ENCODE results near the gene ITGBL1. TPM values are rescaled to one million over a fixed set of nuclear protein-coding genes. Genes with fewer than 3 reads are reported as not detected.

The ITGBL1 gene
- total and polyA plus RNA-seq, 2 of the 8 experiments (the other 6 are each of a cell fraction or from before 2014, with no cell fraction given): not detected

GRCh38 chr13:101695870-101696516 is 243.5 kb downstream of the ITGBL1 start:
- no peaks in the 10 kb centered on the region for H3K4me1 ChIP-seq (replicated peaks in 1 of 4; ENCODE audit: control insufficient read depth in 3 of 4, insufficient read depth in 4 of 4, low read length in 3 of 4)
- no peak overlapping the region for H3K27ac ChIP-seq (ENCODE audit: low read depth, low read length)
- WGBS, 2 experiments (ENCODE audit: extremely low coverage in 1 of 2, insufficient coverage in 1 of 2, insufficient read length in 1 of 2, insufficient replicate concordance in 2 of 2, low coverage in 1 of 2, low lambda C conversion rate in 2 of 2, missing lambda C conversion rate in 1 of 2): 90% methylated on average over 4 of the region's 4 CpGs; no CpG with 5 or more reads in 1 of the 2 experiments
- no peak overlapping the region for H2BK120ac ChIP-seq (replicated peaks; ENCODE audit: low read depth, low read length)
- FAIRE-seq (no peak), DNase-seq (ENCODE audit: low read depth in 1 of 2, low spot score in 2 of 2) (no peak)
- no peak overlapping the region for H2BK20ac ChIP-seq (ENCODE audit: low read length)
- no peak overlapping the region for H2BK15ac ChIP-seq (ENCODE audit: low read length)
- no peak overlapping the region for H3K4ac ChIP-seq (replicated peaks; ENCODE audit: insufficient read length, low read depth, low read length)
- H4K8ac ChIP-seq (ENCODE audit: extremely low read depth, insufficient read depth, low read length): no peak overlapping the region
- H3K79me2 ChIP-seq (ENCODE audit: control insufficient read depth in 1 of 2, insufficient read depth in 2 of 2, low read length in 2 of 2): no peaks in the 10 kb centered on the region
- no peak overlapping the region for H3K9ac ChIP-seq (replicated peaks in 1 of 4; ENCODE audit: extremely low read depth in 1 of 4, low read depth in 3 of 4, low read length in 3 of 4)
- H3K23me2 ChIP-seq (ENCODE audit: low read depth, low read length): no peaks in the 10 kb centered on the region
- H3K23ac ChIP-seq (ENCODE audit: insufficient read length): no peak overlapping the region
- no peak for TF ChIP-seq CHD1 (IDR thresholded peaks at IDR 0.05; ENCODE audit: low read depth, low read length)
- no peaks in the 10 kb centered on the region for H4K20me1 ChIP-seq (replicated peaks in 1 of 2; ENCODE audit: control insufficient read depth in 1 of 2, insufficient read depth in 2 of 2, low read length in 2 of 2)
- CTCF ChIA-PET (ENCODE audit: partially characterized antibody): no interaction called here
- H2AFZ ChIP-seq (ENCODE audit: low read length): no peak overlapping the region
- no peak overlapping the region for H3K18ac ChIP-seq (ENCODE audit: extremely low read depth, low read length)
- H2AK5ac ChIP-seq (ENCODE audit: low read depth, low read length): no peak overlapping the region
- no peaks in the 10 kb centered on the region for H3K79me1 ChIP-seq (ENCODE audit: low read depth, low read length)
- no peak overlapping the region for H4K91ac ChIP-seq (replicated peaks; ENCODE audit: insufficient read length, low read length)
- no peak overlapping the region for H3K4me2 ChIP-seq (ENCODE audit: insufficient read depth in 1 of 2, low read depth in 2 of 2, low read length in 2 of 2)
- no peaks in the 10 kb centered on the region for H3K9me3 ChIP-seq (ENCODE audit: insufficient read depth in 2 of 2, low read depth in 1 of 2, low read length in 1 of 2)
- H3K56ac ChIP-seq (replicated peaks; ENCODE audit: insufficient read length, low read depth, low read length): no peak overlapping the region
- H2BK5ac ChIP-seq (ENCODE audit: low read depth, low read length): no peak overlapping the region
- H3K14ac ChIP-seq (ENCODE audit: insufficient read length): no peak overlapping the region
- no peak overlapping the region for H4K5ac ChIP-seq (ENCODE audit: insufficient read length, low read depth, low read length)
- POLR2A ChIA-PET (ENCODE audit: partially characterized antibody): no interaction called here
- no peak overlapping the region for H2BK12ac ChIP-seq (ENCODE audit: low read depth, low read length)
- H3K36me3 ChIP-seq (ENCODE audit: control insufficient read depth in 2 of 4, insufficient read depth in 4 of 4, low read length in 3 of 4): no peaks in the 10 kb centered on the region
- no peak overlapping the region for H3K4me3 ChIP-seq (ENCODE audit: extremely low read depth in 1 of 4, insufficient read depth in 2 of 4, low read depth in 3 of 4, low read length in 4 of 4)
- H3K27me3 ChIP-seq (replicated peaks in 1 of 4; ENCODE audit: control insufficient read depth in 3 of 4, extremely low read depth in 1 of 4, insufficient read depth in 3 of 4, low read length in 3 of 4): no peaks in the 10 kb centered on the region
